GM12865 (cell line): Measurements from ENCODE around the gene ASAH2.
"Not testable (repeated sequence)": the region's sequence is repeated elsewhere in the genome, so short reads cannot be mapped to it uniquely, and the experiment has no call there.

Source experiments
- DNase-seq: peaks from one replicate; pipeline ENCODE4 v3.0.0; 2010; ENCODE audit warnings: low read depth
- H3K4me3 ChIP-seq: 2 replicates; pipeline ENCODE4 v1.5.1; 2011; ENCODE audit warnings: mild to moderate bottlenecking, low read depth, low read length, control low read depth
- CTCF ChIP-seq: IDR thresholded peaks from 2 replicates; pipeline ENCODE4 v1.5.1; 2011; ENCODE audit warnings: low read length, control low read depth, low read depth, inconsistent platforms; ENCODE audit not compliant: insufficient read depth; ENCODE audit errors: missing control alignments

ASAH2 gene

GRCh38 chr10:50279489-50279888, 28.2 kb upstream of the ASAH2 start:
- no peak overlapping the region for H3K4me3 ChIP-seq
- no peak for TF ChIP-seq CTCF
- no peak for DNase-seq

GRCh38 chr10:50275650-50276235, 24.4 kb upstream of the ASAH2 start:
- peak; percentile 71 for TF ChIP-seq CTCF
- DNase-seq: peak; percentile 63
- H3K4me3 ChIP-seq: no peak overlapping the region

GRCh38 chr10:50272531-50272930, 21.2 kb upstream of the ASAH2 start:
- no peak overlapping the region for H3K4me3 ChIP-seq
- DNase-seq: no peak
- no peak for TF ChIP-seq CTCF

GRCh38 chr10:50271564-50272250, 20.4 kb upstream of the ASAH2 start:
- DNase-seq: no peak
- TF ChIP-seq CTCF: no peak

GRCh38 chr10:50267877-50268276, 16.6 kb upstream of the ASAH2 start:
- not testable (repeated sequence) for DNase-seq, H3K4me3 ChIP-seq

More at GRCh38 chr10:50271564-50272250, 20.4 kb upstream of the ASAH2 start:
- no peak overlapping the region for H3K4me3 ChIP-seq

GRCh38 chr10:50262625-50263024, 11.3 kb upstream of the ASAH2 start:
- H3K4me3 ChIP-seq: not testable (repeated sequence)
- peak; percentile 68 for DNase-seq

- peak; percentile 85 for DNase-seq
- no peak for TF ChIP-seq CTCF
- H3K4me3 ChIP-seq: no peak overlapping the region
These were observed 9.5 kb upstream of the ASAH2 start for GRCh38 chr10:50260791-50261281.

GRCh38 chr10:50254479-50254878, 3.2 kb upstream of the ASAH2 start:
- DNase-seq: no peak
- H3K4me3 ChIP-seq: no peak overlapping the region
- no peak for TF ChIP-seq CTCF
